Muscle of arm (tissue), 12 donors: ENCODE results near the gene CTIF. TPM values are rescaled to one million over a fixed set of nuclear protein-coding genes. Genes with fewer than 3 reads are reported as not detected.

Source experiments
- DNase-seq: peaks from one replicate; pipeline ENCODE4 v3.0.0-alpha.2; 2013
- polyA plus RNA-seq, 12 donors: library from polyadenylated mRNA; unstranded; fragments of 120-200 nt; gene quantifications; one replicate each; pipeline ENCODE4 v1.2.1, GENCODE V29; 2013; ENCODE audit not compliant: insufficient read length in 12 of 12

Gene CTIF
- polyA plus RNA-seq, 12 donors, result 24.5 to 46.3 (median 38.0) TPM; not detected in 1

DNA sequence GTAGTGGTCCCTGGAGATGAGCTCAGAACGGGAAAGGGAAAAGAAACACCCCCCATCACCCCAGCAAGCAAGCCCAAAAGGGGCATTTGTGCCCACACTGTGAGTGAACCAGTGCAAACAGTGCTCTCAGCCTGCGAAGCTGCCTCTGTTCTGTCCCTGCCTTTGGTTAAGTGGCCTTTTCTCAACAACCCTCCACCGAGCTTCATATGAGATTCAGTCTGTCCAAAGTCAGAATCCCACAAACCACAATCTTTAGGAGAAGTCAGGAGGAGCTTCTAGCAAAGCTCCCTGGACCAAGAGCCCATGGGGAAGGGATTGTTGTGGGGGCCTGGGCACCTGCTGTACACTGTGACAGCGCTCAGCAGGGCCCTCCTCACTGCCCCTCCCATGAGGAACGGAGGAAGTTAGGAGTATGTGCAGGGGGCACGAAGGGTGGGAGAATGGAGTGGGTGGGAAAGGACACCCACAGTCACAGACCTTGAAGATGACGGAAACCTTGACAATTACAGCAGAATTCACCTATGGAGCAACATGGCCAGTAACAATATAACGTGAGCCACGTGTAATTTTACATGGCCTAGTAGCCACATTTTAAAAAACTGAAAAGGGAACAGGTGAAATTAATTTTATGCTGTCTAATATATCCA is 292.4 kb downstream of the CTIF start:
- DNase-seq, result no peak

DNA sequence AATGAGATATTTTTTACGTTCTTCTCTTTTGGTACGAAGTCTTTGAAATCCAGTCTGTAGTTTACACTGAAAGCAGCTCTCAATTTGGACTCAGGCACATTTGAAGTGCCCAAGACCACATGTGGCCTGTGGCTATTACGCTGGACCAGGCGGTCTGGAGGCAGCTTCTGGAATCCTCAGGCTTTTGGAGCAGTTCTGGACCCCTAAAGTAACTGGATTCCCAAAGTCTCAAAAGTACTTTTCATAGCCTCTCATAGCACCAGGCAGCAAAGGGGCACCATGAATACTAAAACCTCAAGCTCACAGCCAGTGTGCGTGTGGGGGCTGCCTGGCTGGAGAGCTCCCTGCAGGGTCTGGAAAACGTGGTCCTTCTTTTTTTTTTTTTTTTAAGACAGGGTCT is 293.0 kb downstream of the CTIF start:
- no peak for DNase-seq

- no peak for DNase-seq
Observed at GRCh38 chr18:48832938-48833700, 294.3 kb downstream of the CTIF start.

GRCh38 chr18:48833701-48834412 is 295.0 kb downstream of the CTIF start:
- DNase-seq, result no peak

- DNase-seq, result no peak
Observed at GRCh38 chr18:48834413-48835031, 295.7 kb downstream of the CTIF start.

DNA sequence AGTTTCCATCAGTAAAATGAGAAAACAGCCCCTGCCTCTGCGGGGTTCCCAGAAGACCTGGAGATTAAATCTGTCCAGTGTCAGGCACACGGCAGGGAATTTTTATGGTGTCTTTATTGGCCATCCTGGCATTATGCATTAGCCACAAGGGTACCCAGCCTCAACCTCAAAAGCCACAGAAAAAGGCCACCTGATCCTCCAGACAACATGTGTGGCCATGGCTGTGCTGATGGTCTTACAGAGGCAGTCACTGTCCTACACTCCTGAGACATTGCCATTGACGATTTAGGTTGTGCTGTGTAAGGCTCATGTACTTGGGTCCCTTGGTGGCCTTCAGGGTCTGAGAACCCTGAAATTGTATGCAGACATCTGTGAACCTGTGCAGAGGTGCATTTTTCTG is 296.3 kb downstream of the CTIF start:
- DNase-seq, result no peak

GRCh38 chr18:48835745-48836170 is 296.9 kb downstream of the CTIF start:
- no peak for DNase-seq

GRCh38 chr18:48836231-48836805 is 297.5 kb downstream of the CTIF start:
- DNase-seq, result no peak

DNA sequence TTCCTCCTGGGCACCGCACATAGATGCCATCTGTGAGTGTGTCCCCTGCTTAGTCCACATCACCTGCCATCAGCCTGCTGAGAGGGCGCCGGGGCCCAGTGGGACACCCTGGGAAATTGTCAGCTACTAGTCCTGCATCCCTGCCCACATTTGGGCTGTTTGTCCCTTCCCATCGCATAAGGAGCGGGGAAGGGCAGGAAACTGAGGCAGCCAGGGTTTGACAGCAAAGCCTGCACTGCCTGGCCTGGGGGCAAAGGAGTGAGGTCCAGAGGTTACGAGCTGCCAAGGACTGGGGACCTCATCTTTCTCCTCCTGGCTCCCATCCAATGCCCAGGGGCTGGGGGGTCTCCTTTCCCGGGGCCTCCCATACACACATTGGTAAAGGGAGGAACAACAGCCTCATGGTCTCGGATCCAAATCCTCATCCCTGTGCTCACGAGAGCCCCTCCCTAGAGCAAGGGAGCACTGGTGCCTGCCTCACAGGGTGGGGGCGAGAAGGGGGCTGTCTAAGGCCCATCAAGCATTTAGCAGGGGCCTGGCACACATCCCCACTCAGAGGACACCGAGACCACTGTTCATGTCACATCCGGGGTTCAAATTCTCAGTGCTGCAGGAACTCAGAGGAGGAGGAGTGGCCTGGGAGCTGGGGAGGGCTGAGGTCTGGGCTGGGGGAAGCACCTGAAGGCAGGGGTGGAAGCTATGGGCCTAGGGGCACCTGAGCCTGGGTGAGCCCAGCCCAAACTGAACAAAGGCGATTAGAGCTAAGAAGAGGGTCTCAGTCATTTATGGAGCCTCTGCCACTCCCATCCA is 298.2 kb downstream of the CTIF start:
- DNase-seq, result no peak

GRCh38 chr18:48837676-48838075 is 298.8 kb downstream of the CTIF start:
- DNase-seq, result no peak

GRCh38 chr18:48838166-48838775 is 299.4 kb downstream of the CTIF start:
- no peak for DNase-seq

GRCh38 chr18:48838921-48839818 is 300.3 kb downstream of the CTIF start:
- no peak for DNase-seq

- no peak for DNase-seq
Observed at GRCh38 chr18:48839819-48840490, 301.1 kb downstream of the CTIF start.

DNA sequence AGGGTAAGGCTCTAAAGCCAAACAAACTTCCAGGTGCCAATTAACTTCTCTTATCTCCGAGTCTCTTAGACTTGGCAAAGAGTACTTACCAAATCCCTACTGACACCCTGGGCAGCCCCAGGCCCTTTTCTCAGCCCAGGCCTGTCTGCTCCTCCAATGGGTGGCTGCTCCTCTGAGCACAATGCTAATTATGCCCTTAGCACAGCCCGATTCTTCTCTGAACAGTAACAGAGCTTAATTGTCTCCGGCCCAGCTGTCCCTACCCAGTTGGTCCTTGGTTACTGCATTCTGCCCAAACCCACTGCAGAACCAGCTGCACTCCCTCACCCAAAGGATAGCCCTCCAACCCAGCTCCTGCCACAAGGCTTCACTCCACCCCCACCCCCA is 301.7 kb downstream of the CTIF start:
- no peak for DNase-seq

GRCh38 chr18:48841381-48842258 is 302.8 kb downstream of the CTIF start:
- no peak for DNase-seq

- no peak for DNase-seq
Observed at GRCh38 chr18:48842259-48843061, 303.6 kb downstream of the CTIF start.

DNA sequence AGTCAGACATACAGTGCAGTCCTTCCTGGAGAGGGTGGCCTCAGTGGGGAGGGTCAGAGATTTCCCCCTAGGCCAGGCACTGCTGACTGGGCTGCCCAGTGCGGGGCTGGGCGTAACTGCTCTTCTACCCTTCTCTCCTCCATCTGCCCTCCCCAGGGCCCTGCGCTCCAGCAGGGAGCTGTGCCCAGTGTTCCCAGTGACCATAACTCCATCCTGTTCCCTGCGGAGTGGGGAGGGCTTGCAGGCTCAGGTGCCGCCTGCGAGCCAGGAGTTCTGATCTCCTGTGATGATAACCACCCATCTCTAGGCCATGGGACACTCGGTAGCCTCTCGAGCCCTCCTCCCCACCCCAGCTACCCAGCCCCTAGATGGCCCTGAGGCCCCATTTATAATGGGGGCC is 304.3 kb downstream of the CTIF start:
- no peak for DNase-seq
